ENCODE measurements around the gene UAP1L1. TPM values are rescaled to one million over a fixed set of nuclear protein-coding genes. Genes with fewer than 3 reads are reported as not detected.

UAP1L1 gene
- total RNA-seq, 1 experiment from 2014 or later = 24.6 TPM

GRCh38 chr9:137029058-137029936, 48.0 kb upstream of the UAP1L1 start:
- Histone ChIP-seq H3K4me1 (peaks cover 14% of the 10 kb centered on the region), H3K36me3 (ENCODE audit: control insufficient read depth, insufficient read depth, low read length) (no peaks in the 10 kb centered on the region), H3K27me3 (replicated peaks; ENCODE audit: control insufficient read depth, insufficient read depth, low read length) (no peaks in the 10 kb centered on the region), H3K4me3 (ENCODE audit: low read depth, low read length) (peak overlapping the region; percentile 75), H3K9me3 (no peaks in the 10 kb centered on the region)
- intact Hi-C loops (cut with micrococcal nuclease; ENCODE audit: unreplicated experiment) = loop anchor here (2.0 kb wide), 1 partner anchor 80 kb away; no protein-coding TSS in a partner anchor
- Mint-ChIP-seq H3K4me1 (ENCODE audit: low read depth, unreplicated experiment) (no peaks in the 10 kb centered on the region), H3K27ac (ENCODE audit: unreplicated experiment) (peak overlapping the region; percentile 42), H3K9me3 (ENCODE audit: unreplicated experiment) (no peaks in the 10 kb centered on the region), H3K4me3 (ENCODE audit: unreplicated experiment) (peak overlapping the region; percentile 74), H3K27me3 (ENCODE audit: insufficient read depth, unreplicated experiment) (no peaks in the 10 kb centered on the region), H3K36me3 (ENCODE audit: insufficient read depth, unreplicated experiment) (peaks cover 5% of the 10 kb centered on the region)
- TF ChIP-seq CTCF (IDR thresholded peaks at IDR 0.05; ENCODE audit: insufficient read depth in 1 of 2, low read depth in 1 of 2, low read length in 1 of 2, severe bottlenecking in 1 of 2, unreplicated experiment in 1 of 2) = peak; percentile 86 to 97
- POLR2A ChIA-PET = interaction anchor here (0.6 to 1.4 kb wide), 2 partner anchors 37 to 57 kb away, joined by 3 to 6 read pairs; partner anchors contain the start of gene MAN1B1
- no TSS peak for BruUV-seq (replicated peaks)
- peak; percentile 85 to 90 for DNase-seq
- CTCF ChIA-PET = interaction anchor here (0.5 to 3.6 kb wide), 39 partner anchors 10 to 334 kb away, joined by 3 to 42 read pairs (median 4); partner anchors contain the start of genes AJM1, CLIC3, ENTPD2 and FBXW5

- H3K27me3 ChIP-seq (replicated peaks; ENCODE audit: control insufficient read depth, insufficient read depth, low read length) = no peaks in the 10 kb centered on the region
- Mint-ChIP-seq H3K9me3 (ENCODE audit: unreplicated experiment) (no peaks in the 10 kb centered on the region), H3K36me3 (ENCODE audit: insufficient read depth, unreplicated experiment) (peaks cover 12% of the 10 kb centered on the region), H3K27me3 (ENCODE audit: insufficient read depth, unreplicated experiment) (no peaks in the 10 kb centered on the region), H3K27ac (ENCODE audit: unreplicated experiment) (no peak overlapping the region), H3K4me1 (ENCODE audit: low read depth, unreplicated experiment) (no peaks in the 10 kb centered on the region), H3K4me3 (ENCODE audit: unreplicated experiment) (no peak overlapping the region)
- no peaks in the 10 kb centered on the region for H3K36me3 ChIP-seq (ENCODE audit: control insufficient read depth, insufficient read depth, low read length)
- no peaks in the 10 kb centered on the region for H3K9me3 ChIP-seq
- TF ChIP-seq CTCF (IDR thresholded peaks at IDR 0.05; ENCODE audit: insufficient read depth in 1 of 2, low read depth in 1 of 2, low read length in 1 of 2, severe bottlenecking in 1 of 2, unreplicated experiment in 1 of 2) = no peak
- intact Hi-C loops (cut with micrococcal nuclease; ENCODE audit: unreplicated experiment) = no loop called here
- POLR2A ChIA-PET = interaction anchor here (1.4 kb wide), 1 partner anchor 56 kb away, joined by 6 read pairs; the partner anchor contains the start of gene MAN1B1
- CTCF ChIA-PET = interaction anchor here (0.5 to 3.6 kb wide), 37 partner anchors 11 to 239 kb away, joined by 3 to 42 read pairs (median 4); partner anchors contain the start of genes AJM1, CLIC3, ENTPD2 and FBXW5
- no peak for DNase-seq
- peaks cover 15% of the 10 kb centered on the region for H3K4me1 ChIP-seq
- no peak overlapping the region for H3K4me3 ChIP-seq (ENCODE audit: low read depth, low read length)
- BruUV-seq (replicated peaks) = no TSS peak
Observed at GRCh38 chr9:137030006-137030405, 47.3 kb upstream of the UAP1L1 start.

Measured in Caco-2 (cell line).